Thyroid gland (tissue), 4 donors: ENCODE measurements around the gene ANXA3.

Experiments used
- POLR2A ChIP-seq, 2 donors: fragments of 450-650 bp; IDR thresholded peaks; one replicate each; pipeline ENCODE4 v1.6.1; 2017; ENCODE audit warnings: antibody characterized with exemption in 2 of 2, mild to moderate bottlenecking in 2 of 2, moderate library complexity in 1 of 2
- TF ChIP-seq, protein P1 (sequence below), 6 experiments: fragments of 200-600 bp in 3 of 6; fragments of 450-650 bp in 3 of 6; sonication (generic) in 3 of 6; IDR thresholded peaks; one replicate each; pipeline ENCODE4 v1.5.1; 2016 to 2019; ENCODE audit warnings: antibody characterized with exemption in 6 of 6, mild to moderate bottlenecking in 2 of 6, inconsistent platforms in 1 of 6, moderate library complexity in 1 of 6

DNA sequence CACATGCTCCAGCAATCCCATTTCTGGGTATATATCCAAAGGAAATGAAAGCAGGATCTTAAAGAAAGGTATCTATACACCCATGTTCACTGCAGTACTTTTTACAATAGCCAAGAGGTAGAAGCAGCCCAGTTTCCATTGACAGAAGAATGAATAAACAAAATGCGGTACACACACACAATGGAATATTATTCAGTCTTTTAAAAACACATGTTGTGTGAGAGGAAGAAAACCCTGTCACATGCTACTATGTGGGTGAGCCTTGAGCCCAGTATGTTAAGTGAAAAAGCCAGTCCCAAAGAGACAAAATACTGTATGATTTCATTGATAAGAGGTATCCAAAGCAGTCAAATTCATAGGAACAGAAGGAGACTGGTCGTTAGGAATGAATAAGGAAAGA, 6.3 kb downstream of the ANXA3 start:
- no peak for TF ChIP-seq POLR2A (IDR thresholded peaks at IDR 0.05)
- TF ChIP-seq, protein P1, sequence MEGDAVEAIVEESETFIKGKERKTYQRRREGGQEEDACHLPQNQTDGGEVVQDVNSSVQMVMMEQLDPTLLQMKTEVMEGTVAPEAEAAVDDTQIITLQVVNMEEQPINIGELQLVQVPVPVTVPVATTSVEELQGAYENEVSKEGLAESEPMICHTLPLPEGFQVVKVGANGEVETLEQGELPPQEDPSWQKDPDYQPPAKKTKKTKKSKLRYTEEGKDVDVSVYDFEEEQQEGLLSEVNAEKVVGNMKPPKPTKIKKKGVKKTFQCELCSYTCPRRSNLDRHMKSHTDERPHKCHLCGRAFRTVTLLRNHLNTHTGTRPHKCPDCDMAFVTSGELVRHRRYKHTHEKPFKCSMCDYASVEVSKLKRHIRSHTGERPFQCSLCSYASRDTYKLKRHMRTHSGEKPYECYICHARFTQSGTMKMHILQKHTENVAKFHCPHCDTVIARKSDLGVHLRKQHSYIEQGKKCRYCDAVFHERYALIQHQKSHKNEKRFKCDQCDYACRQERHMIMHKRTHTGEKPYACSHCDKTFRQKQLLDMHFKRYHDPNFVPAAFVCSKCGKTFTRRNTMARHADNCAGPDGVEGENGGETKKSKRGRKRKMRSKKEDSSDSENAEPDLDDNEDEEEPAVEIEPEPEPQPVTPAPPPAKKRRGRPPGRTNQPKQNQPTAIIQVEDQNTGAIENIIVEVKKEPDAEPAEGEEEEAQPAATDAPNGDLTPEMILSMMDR (IDR thresholded peaks at IDR 0.05), result no peak
